IPS-NIHi11 (cell line): Measurements from ENCODE around the gene ABCA2.

Experiments
- DNase-seq: peaks from one replicate; pipeline ENCODE4 v3.0.0; 2012; ENCODE audit warnings: mixed read lengths, low spot score

The ABCA2 gene, protein sequence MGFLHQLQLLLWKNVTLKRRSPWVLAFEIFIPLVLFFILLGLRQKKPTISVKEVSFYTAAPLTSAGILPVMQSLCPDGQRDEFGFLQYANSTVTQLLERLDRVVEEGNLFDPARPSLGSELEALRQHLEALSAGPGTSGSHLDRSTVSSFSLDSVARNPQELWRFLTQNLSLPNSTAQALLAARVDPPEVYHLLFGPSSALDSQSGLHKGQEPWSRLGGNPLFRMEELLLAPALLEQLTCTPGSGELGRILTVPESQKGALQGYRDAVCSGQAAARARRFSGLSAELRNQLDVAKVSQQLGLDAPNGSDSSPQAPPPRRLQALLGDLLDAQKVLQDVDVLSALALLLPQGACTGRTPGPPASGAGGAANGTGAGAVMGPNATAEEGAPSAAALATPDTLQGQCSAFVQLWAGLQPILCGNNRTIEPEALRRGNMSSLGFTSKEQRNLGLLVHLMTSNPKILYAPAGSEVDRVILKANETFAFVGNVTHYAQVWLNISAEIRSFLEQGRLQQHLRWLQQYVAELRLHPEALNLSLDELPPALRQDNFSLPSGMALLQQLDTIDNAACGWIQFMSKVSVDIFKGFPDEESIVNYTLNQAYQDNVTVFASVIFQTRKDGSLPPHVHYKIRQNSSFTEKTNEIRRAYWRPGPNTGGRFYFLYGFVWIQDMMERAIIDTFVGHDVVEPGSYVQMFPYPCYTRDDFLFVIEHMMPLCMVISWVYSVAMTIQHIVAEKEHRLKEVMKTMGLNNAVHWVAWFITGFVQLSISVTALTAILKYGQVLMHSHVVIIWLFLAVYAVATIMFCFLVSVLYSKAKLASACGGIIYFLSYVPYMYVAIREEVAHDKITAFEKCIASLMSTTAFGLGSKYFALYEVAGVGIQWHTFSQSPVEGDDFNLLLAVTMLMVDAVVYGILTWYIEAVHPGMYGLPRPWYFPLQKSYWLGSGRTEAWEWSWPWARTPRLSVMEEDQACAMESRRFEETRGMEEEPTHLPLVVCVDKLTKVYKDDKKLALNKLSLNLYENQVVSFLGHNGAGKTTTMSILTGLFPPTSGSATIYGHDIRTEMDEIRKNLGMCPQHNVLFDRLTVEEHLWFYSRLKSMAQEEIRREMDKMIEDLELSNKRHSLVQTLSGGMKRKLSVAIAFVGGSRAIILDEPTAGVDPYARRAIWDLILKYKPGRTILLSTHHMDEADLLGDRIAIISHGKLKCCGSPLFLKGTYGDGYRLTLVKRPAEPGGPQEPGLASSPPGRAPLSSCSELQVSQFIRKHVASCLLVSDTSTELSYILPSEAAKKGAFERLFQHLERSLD (N-terminal part only)

DNA sequence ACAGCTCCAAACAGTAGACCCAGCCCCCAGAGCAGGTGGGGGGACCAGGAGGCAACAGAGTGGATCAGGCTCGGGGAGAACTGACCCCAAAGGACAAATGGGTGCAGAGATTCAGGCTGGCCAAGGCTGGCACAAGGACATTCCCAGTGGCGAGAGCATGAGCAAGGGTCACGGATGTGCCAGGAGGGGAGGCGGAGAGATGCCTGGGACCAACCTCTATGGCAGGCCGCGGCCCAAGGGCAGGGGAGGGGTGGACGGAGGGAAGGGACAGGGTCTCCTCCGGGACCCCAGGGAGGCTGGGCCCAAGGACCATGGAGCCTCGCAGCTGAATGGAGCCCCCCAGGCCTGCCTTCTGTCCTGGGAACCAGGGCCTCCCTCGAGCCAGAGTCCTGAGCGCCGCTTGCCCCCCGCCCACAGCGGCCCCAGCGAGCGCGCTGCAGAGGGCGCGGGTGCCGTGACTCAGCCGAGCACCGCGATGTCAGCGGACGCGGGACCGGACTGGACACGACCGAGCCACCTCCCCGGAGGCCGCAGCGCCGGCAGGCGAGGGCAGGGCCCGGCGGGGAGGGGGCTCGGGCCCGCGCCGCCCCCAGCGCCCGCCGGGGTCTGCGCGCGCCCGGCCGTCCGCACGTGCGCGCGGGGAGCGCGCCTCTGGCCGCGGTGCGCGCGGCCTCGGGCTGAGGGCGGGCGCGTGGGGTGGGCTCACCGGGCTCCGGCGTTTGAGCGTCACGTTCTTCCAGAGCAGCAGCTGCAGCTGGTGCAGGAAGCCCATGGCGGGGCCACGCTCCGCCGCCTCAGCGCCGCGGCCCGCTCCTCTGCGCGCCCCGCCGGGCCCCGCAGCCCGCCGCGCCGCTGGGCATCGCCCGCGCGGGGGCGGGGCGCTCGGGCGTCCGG, at the start of gene ABCA2:
Gene ABCA2, minus strand, starts transcription at position 869 of the 894 bp plus-strand sequence. Its CDS starts 97 bp downstream, at position 772.
- DNase-seq = no peak

DNA sequence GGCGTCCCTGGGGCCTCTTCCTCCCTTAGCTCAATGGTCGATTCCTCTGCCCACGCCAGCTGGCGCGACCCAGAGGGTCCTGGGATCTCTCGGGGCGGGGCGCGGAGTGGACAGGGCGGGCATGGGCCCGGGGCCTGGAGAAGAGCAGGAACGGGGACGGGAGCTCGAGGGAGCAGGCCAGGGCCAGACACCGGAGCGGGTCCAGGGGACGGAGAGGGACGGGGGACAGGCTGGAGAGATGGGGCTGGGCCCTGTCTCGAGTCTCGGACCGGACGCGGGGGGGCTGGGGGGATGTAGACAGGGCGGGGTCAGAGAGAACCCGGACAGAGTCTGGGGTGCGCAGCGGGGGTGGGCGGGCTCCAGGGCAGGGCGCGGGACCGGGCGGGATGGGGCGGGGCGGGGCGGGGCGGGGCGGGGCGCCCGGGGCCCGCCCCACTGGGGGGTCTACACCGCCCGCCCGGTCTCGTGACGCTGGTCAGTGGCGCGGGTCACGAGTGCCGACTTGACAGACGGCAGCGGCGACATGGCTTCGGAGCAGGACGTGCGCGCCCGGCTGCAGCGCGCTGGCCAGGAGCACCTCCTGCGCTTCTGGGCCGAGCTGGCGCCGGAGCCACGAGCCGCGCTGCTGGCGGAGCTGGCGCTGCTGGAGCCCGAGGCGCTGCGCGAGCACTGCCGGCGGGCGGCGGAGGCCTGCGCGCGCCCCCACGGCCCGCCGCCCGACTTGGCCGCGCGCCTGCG, 49.1 kb upstream of the ABCA2 start, which contains the start of gene UAP1L1:
Gene UAP1L1, plus strand, starts transcription at position 508 of the 738 bp plus-strand sequence. Its CDS starts 16 bp downstream, at position 524.
- DNase-seq = peak; percentile 55

DNA sequence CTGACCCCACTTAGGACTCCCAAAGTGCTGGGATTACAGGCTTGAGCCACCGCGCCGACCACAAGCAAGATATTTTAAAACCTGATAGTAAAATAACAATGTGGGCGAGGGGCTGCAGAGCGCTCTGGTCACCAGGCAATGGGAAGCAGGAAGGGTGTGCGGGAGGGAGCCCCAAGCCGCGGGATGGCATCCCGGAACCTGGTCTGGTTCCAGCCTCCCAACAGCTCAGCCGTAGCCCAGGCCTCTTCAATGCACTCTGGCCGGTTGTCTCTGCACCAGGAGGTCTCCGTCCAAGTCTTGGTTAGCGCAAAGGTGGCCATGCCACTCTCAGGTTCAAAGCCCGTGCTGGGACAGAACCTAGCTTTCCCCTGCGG, 48.6 kb upstream of the ABCA2 start:
- DNase-seq = no peak

DNA sequence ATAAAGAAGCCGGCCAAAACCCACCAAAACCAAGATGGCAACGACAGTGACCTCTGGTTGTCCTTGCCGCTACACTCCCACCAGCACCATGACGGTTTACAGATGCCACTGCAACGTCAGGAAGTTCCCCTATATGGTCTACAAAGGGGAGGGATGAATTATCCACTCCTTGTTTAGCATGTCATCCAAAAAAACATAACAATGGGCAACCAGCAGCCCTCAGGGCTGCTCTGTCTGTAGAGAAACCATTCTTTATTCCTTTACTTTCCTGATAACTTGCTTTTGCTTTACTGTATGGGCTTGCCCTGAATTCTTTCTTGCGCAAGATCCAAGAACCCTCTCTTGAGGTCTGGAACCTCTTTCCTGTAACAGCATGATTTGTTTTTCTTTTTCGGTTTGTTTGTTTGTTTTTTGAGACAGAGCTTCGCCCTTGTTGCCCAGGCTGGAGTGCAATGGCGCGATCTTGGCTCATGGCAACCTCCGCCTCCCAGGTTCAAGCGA, 47.3 kb upstream of the ABCA2 start:
- no peak for DNase-seq

DNA sequence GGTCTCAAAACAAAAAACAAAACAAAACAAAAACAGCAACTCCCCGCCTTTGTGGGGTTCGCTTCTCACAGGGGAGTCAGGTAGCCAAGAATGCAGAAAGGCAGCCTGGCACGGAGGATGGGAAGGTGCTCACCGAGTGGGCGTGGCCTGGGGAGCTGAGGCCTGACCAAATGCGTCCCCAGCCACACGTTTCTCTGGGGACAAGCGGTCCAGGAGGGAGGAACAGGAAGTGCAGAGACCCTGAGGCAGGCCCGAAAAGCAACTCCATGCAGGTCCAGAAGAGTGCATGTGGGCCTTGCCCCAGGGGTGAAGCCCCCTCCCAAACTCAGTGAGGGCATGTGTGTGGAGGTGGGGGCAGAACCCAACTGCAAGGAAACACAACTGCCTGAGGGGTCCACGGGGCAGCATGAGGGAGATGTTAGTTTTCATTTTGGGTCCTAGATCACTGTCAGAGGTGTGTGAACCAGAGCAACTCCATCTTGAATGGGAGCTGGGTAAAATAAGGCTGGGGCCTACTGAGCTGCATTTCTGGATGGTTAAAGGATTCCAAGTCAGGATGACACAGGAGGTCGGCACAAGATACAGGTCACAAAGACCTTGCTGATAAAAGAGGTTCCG, 46.7 kb upstream of the ABCA2 start:
- no peak for DNase-seq

DNA sequence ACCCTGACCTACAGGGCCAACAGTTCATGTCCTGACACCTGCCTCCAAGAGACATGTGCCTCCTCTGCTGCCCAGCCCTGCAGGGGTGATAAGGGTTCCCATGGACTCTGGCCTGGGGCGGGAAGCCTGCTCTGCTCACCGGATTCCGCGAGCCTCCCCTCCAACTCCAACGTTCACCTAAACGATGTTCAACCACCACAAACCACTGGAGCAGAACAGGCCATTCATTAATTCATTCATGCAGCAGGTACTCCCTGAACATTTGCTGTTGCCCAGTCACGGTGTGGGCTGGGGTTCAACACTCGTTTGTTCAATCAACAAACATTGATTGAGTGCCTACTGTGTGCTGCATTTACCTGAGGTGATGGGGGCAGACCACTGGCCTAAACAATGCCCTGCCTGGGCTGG, 46.0 kb upstream of the ABCA2 start:
- DNase-seq = no peak

DNA sequence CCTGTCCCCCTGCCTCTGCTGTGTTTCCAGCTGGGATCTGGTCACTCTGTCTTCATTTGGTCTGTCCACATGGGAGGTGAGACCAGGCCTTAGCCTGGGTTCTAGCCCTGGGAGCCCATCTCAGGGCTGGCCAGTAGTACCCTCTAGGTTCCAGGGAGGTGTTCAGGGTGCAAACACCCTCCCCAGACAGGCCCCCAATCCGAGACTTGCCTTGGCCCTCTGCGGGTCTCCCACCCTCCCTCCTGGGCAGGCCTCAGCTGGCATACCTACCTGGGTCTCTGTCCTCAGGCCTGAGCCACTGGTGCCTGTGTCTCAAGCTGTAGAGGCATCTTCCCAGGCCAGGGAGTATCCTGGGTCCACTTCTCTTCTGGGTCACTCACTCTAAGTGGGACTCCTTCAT, 43.2 kb upstream of the ABCA2 start:
- DNase-seq = no peak

DNA sequence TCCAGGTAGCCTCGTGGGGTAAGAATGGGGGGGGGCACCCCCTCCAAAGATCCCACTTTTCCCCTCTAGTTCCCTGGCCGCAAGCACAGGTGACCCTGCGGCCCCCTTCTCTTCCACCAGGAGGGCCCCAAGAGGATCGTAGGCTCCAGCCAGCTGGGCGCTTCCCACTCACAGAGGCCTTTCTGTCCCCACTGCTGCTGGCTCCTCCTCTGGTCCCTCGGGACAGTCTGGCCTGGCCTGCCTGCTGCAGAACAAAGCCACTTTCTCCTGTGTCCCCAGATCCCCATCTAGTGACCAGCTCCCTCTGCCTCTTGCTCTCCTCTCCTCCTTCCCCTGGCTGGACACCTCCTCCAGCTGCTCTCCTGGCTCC, 42.9 kb upstream of the ABCA2 start:
- DNase-seq = no peak

DNA sequence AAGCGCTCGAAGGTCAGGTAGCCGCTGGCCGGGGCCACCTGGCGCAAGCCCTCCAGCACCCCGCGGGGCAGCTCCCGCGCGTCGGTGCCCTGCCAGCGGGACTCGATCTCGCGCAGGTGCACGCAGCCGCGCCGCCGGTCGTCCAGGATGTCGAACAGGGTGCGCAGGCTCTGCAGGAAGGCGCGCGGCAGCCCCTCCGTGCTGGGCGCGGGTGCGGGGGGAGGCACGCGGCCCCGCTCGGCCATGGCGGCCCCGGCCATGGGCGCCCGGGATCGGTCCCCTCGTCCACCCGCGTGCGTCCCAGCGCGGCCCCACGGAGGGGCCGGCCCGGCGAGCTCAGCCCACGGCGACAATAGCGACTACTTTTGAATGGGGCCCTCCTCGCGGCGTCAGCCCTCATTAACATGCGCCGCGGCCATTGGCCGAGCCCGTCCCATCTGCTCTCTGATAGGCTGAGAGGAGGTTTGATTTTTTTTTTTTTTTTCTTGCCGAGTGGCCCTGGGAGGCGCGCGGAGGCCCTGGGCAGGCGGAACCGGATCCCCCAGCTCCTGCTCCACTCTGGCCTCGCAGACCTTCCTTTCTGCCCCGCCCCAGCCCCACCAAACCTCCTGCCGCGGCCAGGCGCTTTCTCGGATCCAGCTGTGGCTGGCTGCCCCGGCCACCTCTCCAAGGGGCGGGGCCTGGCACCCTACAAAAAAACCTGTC, 42.3 kb upstream of the ABCA2 start, which contains the start of gene SAPCD2:
Gene SAPCD2, minus strand, starts transcription at position 357 of the 705 bp plus-strand sequence. Its CDS starts 97 bp downstream, at position 260.
- DNase-seq = peak; percentile 90

DNA sequence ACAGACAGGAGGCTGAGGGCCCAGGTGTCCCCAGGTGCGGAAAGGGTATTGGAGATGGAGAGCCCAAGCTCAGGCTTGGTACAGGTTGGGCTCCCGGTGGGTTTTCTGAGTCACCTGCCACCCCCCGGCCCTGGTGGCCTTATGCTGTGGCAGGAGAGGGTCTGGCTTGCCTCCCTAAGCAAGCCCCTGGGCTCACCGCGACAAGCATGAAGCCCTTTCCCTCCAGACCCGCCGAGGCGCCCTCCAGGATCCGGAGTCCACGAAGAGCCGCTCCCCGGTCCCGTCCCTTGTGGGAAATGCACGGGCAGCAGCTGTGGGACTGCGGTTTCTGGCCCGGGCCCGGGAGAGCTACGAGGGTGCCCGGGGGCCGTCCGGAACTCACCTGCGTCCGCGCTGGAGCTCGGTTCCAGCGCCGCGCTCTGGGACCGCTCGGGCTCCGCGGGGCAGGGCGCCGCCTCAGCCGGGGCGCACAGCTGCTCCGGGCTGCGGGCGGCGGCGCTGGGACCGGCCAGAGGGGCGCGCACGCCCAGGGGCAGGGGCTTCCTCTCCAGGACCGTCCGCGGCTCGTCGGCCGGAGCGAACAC, 41.6 kb upstream of the ABCA2 start:
- DNase-seq = peak; percentile 52

DNA sequence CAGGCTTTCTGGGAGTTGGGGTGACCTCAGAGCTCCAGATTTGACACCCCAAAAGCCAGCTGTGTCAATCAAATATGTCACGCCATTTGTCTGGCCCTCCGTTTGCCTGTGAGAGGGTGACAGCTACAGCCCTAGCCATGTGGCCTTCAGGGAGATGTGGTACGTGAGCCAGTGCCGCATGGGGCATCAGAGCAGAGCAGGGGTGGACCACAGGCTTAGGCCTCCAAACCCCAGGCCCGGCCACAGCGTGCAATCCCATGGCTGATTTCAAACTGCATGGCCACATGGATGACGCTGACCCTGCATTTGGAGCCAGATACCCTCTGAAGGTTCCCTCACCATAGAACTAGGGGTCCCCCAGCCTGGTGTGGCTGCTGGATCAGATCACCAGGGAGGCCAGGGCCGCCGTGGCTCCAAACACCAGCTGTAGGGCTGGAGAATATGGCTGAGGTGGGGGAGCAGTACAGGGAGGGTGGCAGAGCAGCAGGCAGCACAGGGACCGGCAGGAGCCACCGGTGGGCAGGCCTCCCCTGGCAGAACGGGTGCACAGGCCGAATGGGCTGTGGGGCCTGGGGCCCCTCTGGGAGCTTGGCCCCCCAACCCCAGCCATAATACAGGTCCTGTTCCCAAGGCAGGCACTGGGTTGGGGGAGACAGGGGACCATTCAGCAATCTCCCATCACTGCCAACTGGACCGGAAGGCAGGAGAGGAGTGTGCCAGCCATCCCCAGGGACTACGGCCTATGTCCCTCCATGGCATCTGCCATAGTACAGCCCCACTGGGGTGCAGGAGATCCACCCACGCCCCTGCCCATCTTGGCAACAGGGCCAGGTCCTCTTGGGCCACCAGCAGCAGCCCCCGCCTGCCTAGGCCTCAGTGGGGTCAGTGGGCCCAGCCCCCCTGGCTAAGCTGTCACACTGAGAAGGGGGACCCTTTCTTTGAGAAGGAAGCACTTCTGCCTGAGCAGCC, 40.8 kb upstream of the ABCA2 start:
- DNase-seq = no peak

DNA sequence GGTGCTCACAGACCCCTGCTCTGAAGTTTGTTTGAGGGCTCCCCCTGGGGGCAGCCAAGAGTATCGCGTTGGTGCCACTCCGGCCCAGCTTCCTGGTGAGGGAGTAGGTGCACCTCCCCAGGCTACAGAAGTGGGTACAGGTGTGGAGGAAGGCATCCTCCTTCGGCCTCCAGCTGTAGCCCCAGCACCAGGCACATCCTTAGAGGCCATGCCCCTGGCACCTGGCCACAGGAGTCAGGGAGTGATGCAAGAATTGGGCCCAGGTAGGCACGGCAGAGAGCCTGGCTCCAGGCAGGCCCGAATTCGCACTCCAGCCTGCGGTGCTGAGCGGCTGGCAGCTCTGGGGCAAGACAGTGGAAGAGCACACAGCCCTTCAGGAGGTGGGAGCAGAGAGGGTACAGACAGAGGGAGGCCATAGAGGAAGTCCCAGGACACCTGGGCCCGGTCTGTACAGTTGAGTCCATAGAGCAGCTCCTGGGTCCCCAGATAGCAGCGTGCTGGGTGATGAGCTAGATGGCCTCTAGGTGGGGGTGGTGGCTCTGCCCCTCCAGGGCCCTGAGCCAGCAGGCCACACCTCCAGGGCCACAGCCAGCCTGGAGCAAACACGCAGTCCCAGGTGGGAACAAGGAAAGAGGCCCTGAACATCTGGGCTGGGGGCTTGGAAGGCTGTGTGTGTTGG, 40.0 kb upstream of the ABCA2 start:
- DNase-seq = peak; percentile 84

DNA sequence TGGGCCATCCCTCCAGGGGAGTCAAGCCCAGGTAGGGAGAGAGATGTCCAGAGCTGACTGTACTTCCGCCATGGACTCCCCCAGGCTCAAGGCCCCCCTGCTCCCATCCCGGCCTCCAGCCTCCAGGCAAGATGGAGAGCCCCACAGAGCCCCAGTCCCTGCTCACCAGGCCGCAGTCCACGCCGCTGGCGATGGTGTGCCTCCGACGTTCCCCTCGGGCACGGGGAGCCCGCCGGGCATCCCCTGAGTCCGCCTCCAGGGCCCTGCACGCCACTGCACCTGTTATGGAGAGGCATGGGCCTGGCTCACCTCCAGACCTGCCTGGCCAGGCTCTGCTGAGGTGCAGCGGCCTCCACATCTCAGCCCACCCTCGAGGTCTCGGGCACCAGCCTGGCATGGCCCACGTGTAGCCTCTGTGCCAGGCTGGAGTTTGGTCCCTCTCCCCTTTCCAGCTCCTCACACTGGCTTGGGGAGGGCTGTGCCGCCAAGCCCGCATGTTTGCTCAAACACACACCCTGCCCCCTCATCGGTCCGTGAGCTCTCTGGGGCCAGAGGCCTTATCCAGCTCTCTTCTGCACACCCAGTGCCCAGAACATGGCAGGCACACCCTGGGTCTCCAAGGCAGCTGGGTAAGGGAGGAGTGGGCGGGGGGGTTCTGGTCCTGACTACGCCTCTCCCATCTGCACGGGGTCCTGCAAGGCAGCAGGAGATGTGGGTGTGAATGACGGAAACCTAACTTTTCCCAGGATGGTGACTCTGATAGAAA, 38.2 kb upstream of the ABCA2 start:
- DNase-seq = no peak

DNA sequence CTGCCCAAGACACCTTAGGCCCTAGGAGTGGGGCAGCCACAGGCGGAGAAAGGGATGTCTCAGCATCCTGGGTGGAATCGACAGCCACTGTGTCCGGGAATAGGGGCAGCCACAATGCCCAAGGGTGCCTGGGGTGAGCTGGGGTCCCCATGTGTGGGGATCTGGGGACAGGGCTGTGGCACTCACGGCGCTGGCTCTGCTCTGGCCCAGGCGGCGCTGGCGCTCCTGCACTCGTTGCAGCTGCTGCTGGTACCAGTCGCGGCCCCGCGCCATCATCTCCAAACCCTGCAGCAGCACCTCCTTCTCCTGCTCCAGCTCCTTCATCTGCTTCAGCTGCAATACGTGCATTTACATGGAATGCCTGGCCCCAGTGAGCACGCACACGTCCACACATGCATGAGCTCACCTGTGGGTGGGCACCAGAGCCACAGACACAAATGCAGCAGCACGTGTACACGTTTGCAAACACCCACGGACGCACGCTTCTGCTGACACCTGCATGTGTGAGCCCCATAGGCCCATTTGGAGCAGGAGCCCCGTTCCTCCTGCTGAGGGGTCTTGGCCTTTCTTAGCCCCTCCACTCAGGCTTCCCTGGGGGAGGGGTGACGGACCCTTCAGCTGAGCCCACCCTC, 37.4 kb upstream of the ABCA2 start:
- no peak for DNase-seq

DNA sequence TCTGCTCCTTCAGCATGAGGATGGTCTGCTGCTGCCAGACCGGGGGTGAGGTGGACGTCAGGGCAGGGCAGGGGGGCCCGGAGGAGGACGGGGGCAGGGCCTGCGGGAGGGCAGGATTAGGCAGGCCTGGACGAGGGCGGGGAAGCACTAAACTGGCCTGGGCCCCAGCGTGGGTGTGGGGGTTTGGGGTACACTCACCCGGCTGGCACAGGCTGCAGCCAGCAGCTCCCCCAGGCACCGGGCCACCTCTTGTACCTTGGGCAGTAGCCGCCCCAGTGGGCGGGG, 36.8 kb upstream of the ABCA2 start:
- DNase-seq = no peak
